K562 (cell line): ENCODE results near the gene NXN.

Experiments used
- CTCF ChIP-seq, 3 experiments: IDR thresholded peaks in 2 of 3; conservative IDR thresholded peaks in 1 of 3; 2 replicates each; pipeline ENCODE4 v1.5.1; 2011 to 2012; ENCODE audit warnings: low read length in 3 of 3, mild to moderate bottlenecking in 3 of 3, control low read depth in 2 of 3, improper control_type of control experiment in 1 of 3, inconsistent platforms in 1 of 3, low read depth in 1 of 3, mixed read lengths in 1 of 3, moderate library complexity in 1 of 3; ENCODE audit not compliant: insufficient read depth in 2 of 3
- HMG20A ChIP-seq: fragments of 450-650 bp; formaldehyde crosslinking; conservative IDR thresholded peaks from 2 replicates; pipeline ENCODE4 v1.4.0; 2020; ENCODE audit warnings: mild to moderate bottlenecking, mixed read lengths

- TF ChIP-seq CTCF (IDR thresholded peaks at IDR 0.05 in 2 of 3, conservative IDR thresholded peaks at IDR 0.05 in 1 of 3; ENCODE audit: insufficient read depth in 2 of 3, low read depth in 1 of 3, low read length in 3 of 3) (no peak), HMG20A (CRISPR knock-in tag) (no peak)
These were observed 77.1 kb downstream of the NXN start for GRCh38 chr17:902463-902862.
